ENCODE data around the gene PKNOX1. TPM values are rescaled to one million over a fixed set of nuclear protein-coding genes. Genes with fewer than 3 reads are reported as not detected.

Gene PKNOX1
- 12.6 and 15.3 TPM in 2 replicates for total RNA-seq (ENCODE audit: low replicate concordance)

GRCh38 chr21:42973991-42974831 is at the start of gene PKNOX1:
PKNOX1 (plus strand) TSS chr21:42974562; CDS start chr21:43004382, 29,820 bp downstream.

GRCh38 chr21:42925114-42925926 is 49.0 kb upstream of the PKNOX1 start, which contains the start of gene ERVH48-1:
ERVH48-1 (minus strand) TSS chr21:42925630; CDS start chr21:42919006, 6,624 bp downstream.

GRCh38 chr21:43075170-43076022 is 101.0 kb downstream of the PKNOX1 start, which contains the start of gene CBS:
CBS (minus strand) TSS chr21:43075835; CDS start chr21:43072193, 3,642 bp downstream.

Other genes starting within 250 kb of the PKNOX1 start
- gene WDR4, start 95.0 kb upstream of the PKNOX1 start, total RNA-seq (ENCODE audit: low replicate concordance): 9.2 TPM in 2 replicates
- 21.8 and 42.8 TPM in 2 replicates for gene NDUFV3, start 81.3 kb upstream of the PKNOX1 start, total RNA-seq (ENCODE audit: low replicate concordance)
- not detected in 2 replicates for gene ERVH48-1, start 48.9 kb upstream of the PKNOX1 start, total RNA-seq (ENCODE audit: low replicate concordance)
- 39.9 and 41.1 TPM in 2 replicates for gene CBS, start 101.3 kb downstream of the PKNOX1 start, total RNA-seq (ENCODE audit: low replicate concordance)
- gene U2AF1, start 133.0 kb downstream of the PKNOX1 start, total RNA-seq (ENCODE audit: low replicate concordance): 10.0 and 10.2 TPM in 2 replicates
- gene CRYAA, start 194.4 kb downstream of the PKNOX1 start, total RNA-seq (ENCODE audit: low replicate concordance): not detected in 2 replicates

Data from smooth muscle cell of the coronary artery (primary cell).